Measurements from ENCODE around the gene MYCBP. TPM values are rescaled to one million over a fixed set of nuclear protein-coding genes. Genes with fewer than 3 reads are reported as not detected.

The MYCBP gene
- total RNA-seq, 1 donor from 2014 or later = 3.0 TPM

DNA sequence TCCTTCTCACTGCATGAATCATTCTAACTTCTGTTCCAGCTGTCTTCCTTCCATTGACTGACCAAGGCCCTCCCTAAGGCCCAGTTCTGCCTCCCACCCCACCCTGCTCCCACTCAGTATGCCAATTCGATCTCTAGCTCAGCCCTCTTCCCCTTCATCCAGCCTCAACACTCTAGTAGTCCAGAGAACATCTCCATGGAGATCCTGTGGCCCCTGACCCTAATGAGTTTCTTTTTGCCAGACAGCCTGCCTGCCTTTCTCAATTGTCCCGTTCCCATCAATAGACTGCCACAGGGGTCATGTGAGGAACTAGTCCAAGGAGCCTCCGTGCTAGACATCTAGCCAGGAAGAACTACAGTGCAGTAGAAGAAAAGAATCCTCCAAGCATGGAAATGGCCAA lies 40.0 kb downstream of the MYCBP start:
- Mint-ChIP-seq H3K4me1 (ENCODE audit: unreplicated experiment) (peaks cover 4% of the 10 kb centered on the region), H3K9me3 (ENCODE audit: unreplicated experiment) (no peaks in the 10 kb centered on the region), H3K36me3 (ENCODE audit: unreplicated experiment) (peaks cover 7% of the 10 kb centered on the region), H3K27me3 (ENCODE audit: unreplicated experiment) (peaks cover 33% of the 10 kb centered on the region), H3K27ac (ENCODE audit: unreplicated experiment) (no peak overlapping the region), H3K4me3 (ENCODE audit: unreplicated experiment) (no peak overlapping the region)
- no peak for DNase-seq (ENCODE audit: extremely low spot score, unreplicated experiment)
- TF ChIP-seq, protein P1, sequence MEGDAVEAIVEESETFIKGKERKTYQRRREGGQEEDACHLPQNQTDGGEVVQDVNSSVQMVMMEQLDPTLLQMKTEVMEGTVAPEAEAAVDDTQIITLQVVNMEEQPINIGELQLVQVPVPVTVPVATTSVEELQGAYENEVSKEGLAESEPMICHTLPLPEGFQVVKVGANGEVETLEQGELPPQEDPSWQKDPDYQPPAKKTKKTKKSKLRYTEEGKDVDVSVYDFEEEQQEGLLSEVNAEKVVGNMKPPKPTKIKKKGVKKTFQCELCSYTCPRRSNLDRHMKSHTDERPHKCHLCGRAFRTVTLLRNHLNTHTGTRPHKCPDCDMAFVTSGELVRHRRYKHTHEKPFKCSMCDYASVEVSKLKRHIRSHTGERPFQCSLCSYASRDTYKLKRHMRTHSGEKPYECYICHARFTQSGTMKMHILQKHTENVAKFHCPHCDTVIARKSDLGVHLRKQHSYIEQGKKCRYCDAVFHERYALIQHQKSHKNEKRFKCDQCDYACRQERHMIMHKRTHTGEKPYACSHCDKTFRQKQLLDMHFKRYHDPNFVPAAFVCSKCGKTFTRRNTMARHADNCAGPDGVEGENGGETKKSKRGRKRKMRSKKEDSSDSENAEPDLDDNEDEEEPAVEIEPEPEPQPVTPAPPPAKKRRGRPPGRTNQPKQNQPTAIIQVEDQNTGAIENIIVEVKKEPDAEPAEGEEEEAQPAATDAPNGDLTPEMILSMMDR (IDR thresholded peaks at IDR 0.05) = no peak

DNA sequence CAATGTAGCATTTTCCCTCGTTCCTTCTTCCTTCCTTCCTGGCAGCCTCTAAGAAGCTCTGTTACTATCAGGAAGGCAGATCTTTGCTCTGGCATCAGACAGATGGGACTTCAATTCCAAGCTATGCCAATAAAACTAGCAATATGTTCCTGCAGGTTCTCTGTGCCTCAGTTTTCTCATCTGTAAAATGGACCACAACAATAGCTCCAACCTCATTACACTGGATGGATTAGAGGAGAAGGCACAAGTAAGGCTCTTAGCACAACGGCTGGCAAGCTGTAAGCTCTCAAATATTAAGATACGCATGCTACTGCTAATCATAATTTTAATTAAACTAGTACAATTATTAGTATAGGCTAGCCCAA lies 40.8 kb downstream of the MYCBP start:
- TF ChIP-seq, protein P1 (IDR thresholded peaks at IDR 0.05) = no peak
- no peak for DNase-seq (ENCODE audit: extremely low spot score, unreplicated experiment)
- Mint-ChIP-seq H3K4me3 (ENCODE audit: unreplicated experiment) (no peak overlapping the region), H3K27me3 (ENCODE audit: unreplicated experiment) (peaks cover 33% of the 10 kb centered on the region), H3K9me3 (ENCODE audit: unreplicated experiment) (no peaks in the 10 kb centered on the region), H3K27ac (ENCODE audit: unreplicated experiment) (no peak overlapping the region), H3K36me3 (ENCODE audit: unreplicated experiment) (peaks cover under 1% of the 10 kb centered on the region), H3K4me1 (ENCODE audit: unreplicated experiment) (peaks cover 4% of the 10 kb centered on the region)

DNA sequence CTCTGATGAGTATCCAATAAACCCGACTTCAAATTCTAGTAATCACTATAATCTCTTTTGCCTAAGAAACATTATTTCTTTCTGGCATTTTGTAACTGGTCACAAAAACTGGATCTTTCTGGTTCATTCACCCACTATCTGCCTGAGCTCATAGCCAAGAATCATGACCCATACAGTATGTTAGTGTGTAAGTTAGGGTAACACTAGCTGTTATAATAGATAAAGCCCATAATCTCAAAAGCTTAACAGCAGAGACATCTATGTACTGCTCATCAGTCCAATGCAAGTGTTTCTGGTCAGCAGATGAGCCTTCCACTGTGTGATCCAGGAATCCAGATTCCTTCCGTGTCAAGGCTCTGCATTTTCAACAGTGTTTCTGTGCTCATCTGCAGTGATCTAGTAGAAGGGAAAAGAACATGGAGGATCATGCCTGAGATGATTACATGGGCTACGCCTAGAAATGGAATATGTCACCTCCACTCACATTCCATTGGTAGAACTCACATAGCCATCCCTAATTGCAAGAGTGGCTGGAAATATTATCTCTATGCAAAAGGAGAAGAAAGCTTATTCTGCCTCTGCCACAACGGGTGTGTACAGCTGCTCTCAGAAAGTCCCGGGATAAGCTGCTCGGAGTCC lies 41.3 kb downstream of the MYCBP start:
- Mint-ChIP-seq H3K36me3 (ENCODE audit: unreplicated experiment) (no peaks in the 10 kb centered on the region), H3K27me3 (ENCODE audit: unreplicated experiment) (peaks cover 33% of the 10 kb centered on the region), H3K9me3 (ENCODE audit: unreplicated experiment) (no peaks in the 10 kb centered on the region), H3K27ac (ENCODE audit: unreplicated experiment) (no peak overlapping the region), H3K4me1 (ENCODE audit: unreplicated experiment) (peaks cover 4% of the 10 kb centered on the region), H3K4me3 (ENCODE audit: unreplicated experiment) (no peak overlapping the region)
- DNase-seq (ENCODE audit: extremely low spot score, unreplicated experiment) = no peak
- TF ChIP-seq, protein P1 (IDR thresholded peaks at IDR 0.05) = no peak

DNA sequence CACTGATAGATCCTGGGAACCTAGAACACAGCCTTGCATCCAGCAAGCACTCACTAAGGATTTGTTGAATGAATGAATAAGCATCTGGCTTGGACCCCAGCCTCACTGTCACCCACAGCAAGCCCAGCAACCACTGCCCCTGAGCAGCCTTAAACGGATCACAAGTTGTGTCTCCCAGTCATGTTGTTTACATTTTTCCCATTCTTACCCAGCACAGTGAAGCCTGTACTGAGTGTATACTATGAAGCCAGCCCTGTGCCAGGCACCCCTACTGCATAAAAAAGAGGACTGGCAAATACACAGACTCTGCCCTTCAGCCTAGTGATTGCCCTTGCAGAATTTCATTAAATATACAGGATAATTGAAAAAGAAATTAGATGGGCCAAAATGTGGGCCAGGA lies 43.8 kb downstream of the MYCBP start:
- Mint-ChIP-seq H3K4me3 (ENCODE audit: unreplicated experiment) (no peak overlapping the region), H3K36me3 (ENCODE audit: unreplicated experiment) (no peaks in the 10 kb centered on the region), H3K27ac (ENCODE audit: unreplicated experiment) (no peak overlapping the region), H3K9me3 (ENCODE audit: unreplicated experiment) (no peaks in the 10 kb centered on the region), H3K4me1 (ENCODE audit: unreplicated experiment) (peaks cover 4% of the 10 kb centered on the region), H3K27me3 (ENCODE audit: unreplicated experiment) (peaks cover 55% of the 10 kb centered on the region)
- DNase-seq (ENCODE audit: extremely low spot score, unreplicated experiment) = no peak
- TF ChIP-seq, protein P1 (IDR thresholded peaks at IDR 0.05) = no peak

DNA sequence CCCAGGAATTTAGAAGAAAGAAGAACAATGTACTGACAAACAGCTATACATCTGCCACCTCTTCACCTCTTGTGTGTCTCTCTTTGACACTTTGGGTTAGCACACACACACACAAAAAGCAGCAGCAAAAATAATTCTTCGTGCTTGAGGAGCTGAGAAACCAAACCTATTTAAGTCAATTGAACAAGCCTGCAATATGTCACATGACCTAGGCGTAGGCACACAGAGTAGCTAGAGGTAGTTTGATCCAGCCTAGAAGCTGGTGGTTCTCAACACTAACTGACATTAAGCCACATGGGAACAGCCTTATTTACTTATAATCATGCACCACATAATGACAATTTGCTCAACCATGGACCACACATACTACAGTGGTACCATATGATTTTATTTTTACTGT lies 45.8 kb downstream of the MYCBP start:
- TF ChIP-seq, protein P1 (IDR thresholded peaks at IDR 0.05) = no peak
- H3K27me3 Mint-ChIP-seq (ENCODE audit: unreplicated experiment) = peaks cover 58% of the 10 kb centered on the region
- no peaks in the 10 kb centered on the region for H3K4me1 Mint-ChIP-seq (ENCODE audit: unreplicated experiment)

More for the DNA sequence above, 45.8 kb downstream of the MYCBP start:
- DNase-seq (ENCODE audit: extremely low spot score, unreplicated experiment) = no peak
- Mint-ChIP-seq H3K36me3 (ENCODE audit: unreplicated experiment) (no peaks in the 10 kb centered on the region), H3K27ac (ENCODE audit: unreplicated experiment) (no peak overlapping the region), H3K4me3 (ENCODE audit: unreplicated experiment) (no peak overlapping the region), H3K9me3 (ENCODE audit: unreplicated experiment) (no peaks in the 10 kb centered on the region)

Measured in osteocyte (in vitro differentiated cells).